ENCODE measurements around the gene SMOC1. TPM values are rescaled to one million over a fixed set of nuclear protein-coding genes. Genes with fewer than 3 reads are reported as not detected.

The SMOC1 gene
- total and polyA plus RNA-seq, 2 of the 8 experiments (the other 6 are each of a cell fraction or from before 2014, with no cell fraction given): 1.6 to 2.4 TPM

DNA sequence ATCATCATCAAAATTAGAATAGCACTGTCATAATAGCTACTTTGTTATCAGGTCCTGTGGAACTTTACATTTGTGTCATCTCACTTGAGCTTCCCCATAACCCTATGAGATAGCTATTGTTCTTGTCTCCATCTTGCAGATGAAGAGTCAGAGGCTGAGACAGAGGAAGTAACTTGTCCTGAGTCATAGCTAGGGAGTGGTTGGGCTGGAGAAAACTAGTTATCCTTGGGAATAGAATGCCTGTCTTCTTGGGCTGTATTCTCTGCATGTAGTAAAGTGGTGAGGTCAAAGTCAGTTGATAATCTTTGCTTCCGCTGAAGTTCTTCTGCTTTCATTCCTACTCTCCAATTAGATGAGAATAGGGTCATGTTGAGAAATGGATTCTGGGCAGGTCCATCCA lies 117.0 kb downstream of the SMOC1 start:
- no peak overlapping the region for H2BK5ac ChIP-seq (ENCODE audit: low read depth, low read length)
- no peak overlapping the region for H2AK5ac ChIP-seq (ENCODE audit: low read depth, low read length)
- H3K4me1 ChIP-seq (replicated peaks in 1 of 4; ENCODE audit: control insufficient read depth in 3 of 4, insufficient read depth in 4 of 4, low read length in 3 of 4): no peaks in the 10 kb centered on the region
- POLR2A ChIA-PET (ENCODE audit: partially characterized antibody): no interaction called here
- no peak overlapping the region for H3K4ac ChIP-seq (replicated peaks; ENCODE audit: insufficient read length, low read depth, low read length)
- DNase-seq (ENCODE audit: low read depth in 1 of 2, low spot score in 2 of 2) (no peak), FAIRE-seq (no peak)
- no peaks in the 10 kb centered on the region for H3K23me2 ChIP-seq (ENCODE audit: low read depth, low read length)
- H4K91ac ChIP-seq (replicated peaks; ENCODE audit: insufficient read length, low read length): no peak overlapping the region
- no peak overlapping the region for H3K4me2 ChIP-seq (ENCODE audit: insufficient read depth in 1 of 2, low read depth in 2 of 2, low read length in 2 of 2)
- CTCF ChIA-PET (ENCODE audit: partially characterized antibody): interaction anchor here (0.7 to 4.7 kb wide), 4 partner anchors 13 to 31 kb away, joined by 3 to 15 read pairs (median 4); no protein-coding TSS in a partner anchor
- H3K9me3 ChIP-seq (ENCODE audit: insufficient read depth in 2 of 2, low read depth in 1 of 2, low read length in 1 of 2): no peaks in the 10 kb centered on the region
- no peak overlapping the region for H2BK120ac ChIP-seq (replicated peaks; ENCODE audit: low read depth, low read length)
- no peak overlapping the region for H3K27ac ChIP-seq (ENCODE audit: low read depth, low read length)
- no peak for TF ChIP-seq KDM4A (IDR thresholded peaks at IDR 0.05; ENCODE audit: low read depth, low read length, severe bottlenecking)
- TF ChIP-seq CTBP2 (IDR thresholded peaks at IDR 0.05; ENCODE audit: borderline replicate concordance, insufficient read depth, insufficient read length, low read length): no peak
- TF ChIP-seq POLR2A (IDR thresholded peaks at IDR 0.05; ENCODE audit: control extremely low read depth in 1 of 2, low read depth in 2 of 2, low read length in 2 of 2): no peak
- no peak for TF ChIP-seq POU5F1 (IDR thresholded peaks at IDR 0.05; ENCODE audit: low read depth, low read length)
- TF ChIP-seq EZH2 (IDR thresholded peaks at IDR 0.05; ENCODE audit: low read depth, low read length, severe bottlenecking): no peak
- no peak for TF ChIP-seq MAFK (IDR thresholded peaks at IDR 0.05; ENCODE audit: low read depth, low read length)
- TF ChIP-seq, protein P1, sequence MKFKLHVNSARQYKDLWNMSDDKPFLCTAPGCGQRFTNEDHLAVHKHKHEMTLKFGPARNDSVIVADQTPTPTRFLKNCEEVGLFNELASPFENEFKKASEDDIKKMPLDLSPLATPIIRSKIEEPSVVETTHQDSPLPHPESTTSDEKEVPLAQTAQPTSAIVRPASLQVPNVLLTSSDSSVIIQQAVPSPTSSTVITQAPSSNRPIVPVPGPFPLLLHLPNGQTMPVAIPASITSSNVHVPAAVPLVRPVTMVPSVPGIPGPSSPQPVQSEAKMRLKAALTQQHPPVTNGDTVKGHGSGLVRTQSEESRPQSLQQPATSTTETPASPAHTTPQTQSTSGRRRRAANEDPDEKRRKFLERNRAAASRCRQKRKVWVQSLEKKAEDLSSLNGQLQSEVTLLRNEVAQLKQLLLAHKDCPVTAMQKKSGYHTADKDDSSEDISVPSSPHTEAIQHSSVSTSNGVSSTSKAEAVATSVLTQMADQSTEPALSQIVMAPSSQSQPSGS (IDR thresholded peaks at IDR 0.05; ENCODE audit: low read length): no peak
- TF ChIP-seq CEBPB (IDR thresholded peaks at IDR 0.05; ENCODE audit: low read depth, low read length): no peak
- TF ChIP-seq, protein P2, sequence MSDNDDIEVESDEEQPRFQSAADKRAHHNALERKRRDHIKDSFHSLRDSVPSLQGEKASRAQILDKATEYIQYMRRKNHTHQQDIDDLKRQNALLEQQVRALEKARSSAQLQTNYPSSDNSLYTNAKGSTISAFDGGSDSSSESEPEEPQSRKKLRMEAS (IDR thresholded peaks at IDR 0.05): no peak
- TF ChIP-seq CBX8 (IDR thresholded peaks at IDR 0.05; ENCODE audit: borderline replicate concordance, low read depth, low read length): no peak
- no peak overlapping the region for H2AFZ ChIP-seq (ENCODE audit: low read length)
- no peak overlapping the region for H4K8ac ChIP-seq (ENCODE audit: extremely low read depth, insufficient read depth, low read length)
- H3K79me1 ChIP-seq (ENCODE audit: low read depth, low read length): no peaks in the 10 kb centered on the region
- no peak overlapping the region for H2BK20ac ChIP-seq (ENCODE audit: low read length)
- no peak overlapping the region for H3K14ac ChIP-seq (ENCODE audit: insufficient read length)
- no peaks in the 10 kb centered on the region for H4K20me1 ChIP-seq (replicated peaks in 1 of 2; ENCODE audit: control insufficient read depth in 1 of 2, insufficient read depth in 2 of 2, low read length in 2 of 2)
- no peak overlapping the region for H2BK15ac ChIP-seq (ENCODE audit: low read length)
- 95% methylated on average over 1 of the region's 1 CpG; no CpG with 5 or more reads in 1 of the 2 experiments for WGBS, 2 experiments (ENCODE audit: extremely low coverage in 1 of 2, insufficient coverage in 1 of 2, insufficient read length in 1 of 2, insufficient replicate concordance in 2 of 2, low coverage in 1 of 2, low lambda C conversion rate in 2 of 2, missing lambda C conversion rate in 1 of 2)
- no peak overlapping the region for H3K18ac ChIP-seq (ENCODE audit: extremely low read depth, low read length)
- H3K23ac ChIP-seq (ENCODE audit: insufficient read length): no peak overlapping the region
- H3K4me3 ChIP-seq (ENCODE audit: extremely low read depth in 1 of 4, insufficient read depth in 2 of 4, low read depth in 3 of 4, low read length in 4 of 4): no peak overlapping the region
- no peak overlapping the region for H3K9ac ChIP-seq (replicated peaks in 1 of 4; ENCODE audit: extremely low read depth in 1 of 4, low read depth in 3 of 4, low read length in 3 of 4)
- H3K27me3 ChIP-seq (replicated peaks in 1 of 4; ENCODE audit: control insufficient read depth in 3 of 4, extremely low read depth in 1 of 4, insufficient read depth in 3 of 4, low read length in 3 of 4): no peaks in the 10 kb centered on the region
- H3K36me3 ChIP-seq (ENCODE audit: control insufficient read depth in 2 of 4, insufficient read depth in 4 of 4, low read length in 3 of 4): no peaks in the 10 kb centered on the region
- H3K56ac ChIP-seq (replicated peaks; ENCODE audit: insufficient read length, low read depth, low read length): no peak overlapping the region
- no peak overlapping the region for H4K5ac ChIP-seq (ENCODE audit: insufficient read length, low read depth, low read length)
- H2BK12ac ChIP-seq (ENCODE audit: low read depth, low read length): no peak overlapping the region
- no peaks in the 10 kb centered on the region for H3K79me2 ChIP-seq (ENCODE audit: control insufficient read depth in 1 of 2, insufficient read depth in 2 of 2, low read length in 2 of 2)

Measured in H1 (cell line).